A549 (cell line): ENCODE results near the gene F8. TPM values are rescaled to one million over a fixed set of nuclear protein-coding genes. Genes with fewer than 3 reads are reported as not detected.
A peak's percentile ranks its signal among the peaks of the same experiment; 100 is the strongest.

Source experiments
- ATAC-seq, 2 experiments: fragments of 200-7000 bp in 1 of 2; fragments of >200 bp in 1 of 2; cut with Nextera tagmentation in 1 of 2; cut with Tn5 transposase in 1 of 2; 3 replicates each; pipeline versions ENCODE4 v1.8.0 to v1.9.1; 2018 to 2020; ENCODE audit warnings: mild to moderate bottlenecking in 1 of 2, moderate library complexity in 1 of 2
- CTCF ChIA-PET: fragments of 300-600 bp; sonication (Branson Sonifier 250); formaldehyde crosslinking; extraction: SDS; loops from one replicate; lab custom pipeline; 2021; ENCODE audit warnings: antibody characterized with exemption, inconsistent platforms; lab: Yijun Ruan, JAX
- POLR2A ChIA-PET: fragments of 350-600 bp; formaldehyde crosslinking; extraction: SDS; loops from one replicate; lab custom pipeline; 2021; ENCODE audit warnings: antibody characterized with exemption, inconsistent platforms; lab: Yijun Ruan, JAX
- DNase-seq, 2 experiments: peaks; one replicate each; pipeline versions ENCODE4 v3.0.0 to v3.0.0-alpha.2; 2011 to 2016; ENCODE audit warnings: low read depth in 1 of 2, low spot score in 1 of 2
- FAIRE-seq: peaks from 2 replicates; lab custom pipeline; 2011; peaks lifted over from hg19 to GRCh38; lab: Jason Lieb, UNC
- H3K27ac ChIP-seq, 2 experiments: fragments of >200 bp; sonication (Bioruptor Twin); formaldehyde crosslinking; 3 replicates each; pipeline ENCODE4 v1.5.1; 2016 to 2017
- H3K4me1 ChIP-seq: fragments of >200 bp; sonication (Bioruptor Twin); formaldehyde crosslinking; 3 replicates; pipeline ENCODE4 v1.6.1; 2016
- H3K4me2 ChIP-seq: fragments of >200 bp; sonication (Bioruptor Twin); formaldehyde crosslinking; 3 replicates; pipeline ENCODE4 v1.6.1; 2016
- H3K4me3 ChIP-seq: fragments of >200 bp; sonication (Bioruptor Twin); formaldehyde crosslinking; 3 replicates; pipeline ENCODE4 v1.5.1; 2016
- H3K9me3 ChIP-seq: fragments of >200 bp; sonication (Bioruptor Twin); formaldehyde crosslinking; 3 replicates; pipeline ENCODE4 v1.6.1; 2016
- EHF ChIP-seq: fragments of 250-450 bp; sonication (Bioruptor Pico); IDR thresholded peaks from 2 replicates; pipeline ENCODE4 v1.5.0; 2020; ENCODE audit warnings: mild to moderate bottlenecking
- EHMT2 ChIP-seq: fragments of 200-600 bp; sonication (generic); IDR thresholded peaks from 2 replicates; pipeline ENCODE4 v1.6.1; 2016; ENCODE audit warnings: antibody characterized with exemption, low read depth, mild to moderate bottlenecking, moderate library complexity
- GATA3 ChIP-seq: IDR thresholded peaks from 2 replicates; pipeline ENCODE4 v1.6.1; 2012; ENCODE audit warnings: borderline replicate concordance
- HEYL ChIP-seq: fragments of 250-450 bp; sonication (Bioruptor Pico); IDR thresholded peaks from 2 replicates; pipeline ENCODE4 v1.8.0; 2021; ENCODE audit warnings: mild to moderate bottlenecking, moderate library complexity
- HOXA7 ChIP-seq: fragments of 250-450 bp; sonication (Bioruptor Pico); IDR thresholded peaks from 2 replicates; pipeline ENCODE4 v1.5.0; 2020; ENCODE audit warnings: mild to moderate bottlenecking, moderate library complexity
- HOXB13 ChIP-seq: fragments of 250-450 bp; sonication (Bioruptor Pico); IDR thresholded peaks from 2 replicates; pipeline ENCODE4 v1.5.0; 2020; ENCODE audit warnings: low read depth, mild to moderate bottlenecking, moderate library complexity
- JUN ChIP-seq, 2 experiments: fragments of >200 bp; sonication (Bioruptor Twin); formaldehyde crosslinking; IDR thresholded peaks; 2 replicates in 1 of 2; 3 replicates in 1 of 2; pipeline ENCODE4 v1.6.1; 2016 to 2017
- PHF8 ChIP-seq: fragments of 200-600 bp; sonication (generic); IDR thresholded peaks from 2 replicates; pipeline ENCODE4 v1.6.1; 2016; ENCODE audit warnings: low read depth, mild to moderate bottlenecking, antibody characterized with exemption, moderate library complexity, borderline replicate concordance
- RAD21 ChIP-seq, 2 experiments: fragments of >200 bp in 1 of 2; sonication (Bioruptor Twin) in 1 of 2; formaldehyde crosslinking in 1 of 2; IDR thresholded peaks in 1 of 2; conservative IDR thresholded peaks in 1 of 2; 2 replicates in 1 of 2; 3 replicates in 1 of 2; pipeline ENCODE4 v1.6.1; 2012 to 2018; ENCODE audit warnings: inconsistent platforms in 1 of 2
- RNF2 ChIP-seq: fragments of 200-600 bp; sonication (generic); IDR thresholded peaks from 2 replicates; pipeline ENCODE4 v1.6.1; 2016; ENCODE audit warnings: low read depth, mild to moderate bottlenecking, antibody characterized with exemption, moderate library complexity, borderline replicate concordance
- SREBF2 ChIP-seq: fragments of 450-650 bp; IDR thresholded peaks from 2 replicates; pipeline ENCODE4 v1.6.1; 2014; ENCODE audit warnings: mild to moderate bottlenecking, moderate library complexity
- ZC3H11A ChIP-seq: fragments of 450-650 bp; IDR thresholded peaks from 2 replicates; pipeline ENCODE4 v1.6.1; 2014; ENCODE audit warnings: antibody characterized with exemption, mild to moderate bottlenecking
- ZNF302 ChIP-seq: fragments of 250-450 bp; sonication (Bioruptor Pico); IDR thresholded peaks from 2 replicates; pipeline ENCODE4 v1.9.0; 2021; ENCODE audit warnings: inconsistent platforms, mild to moderate bottlenecking, moderate library complexity
- WGBS: methylation state at CpG from one replicate; pipeline ENCODE4 v1.1.6; 2017; ENCODE audit errors: missing lambda C conversion rate; 5-methylcytosine and 5-hydroxymethylcytosine counted together
- polyA plus RNA-seq, 4 experiments: library from polyadenylated mRNA; depleted of rRNA in 3 of 4; stranded (reverse); fragments of >200 nt; fragmentation: RNase III in 1 of 4; extraction: RNeasy Plus Mini Kit Qiagen cat#74134 plus additional on column Dnase treatment in 1 of 4; gene quantifications; 2 replicates in 3 of 4; 3 replicates in 1 of 4; pipeline ENCODE4 v1.2.3, GENCODE V29; 2011 to 2017
- TF ChIP-seq, protein P1 (sequence below): IDR thresholded peaks from 2 replicates; pipeline ENCODE4 v1.6.1; 2012

Gene F8
- polyA plus RNA-seq, 2 of the 4 experiments (the other 2 are of a cell fraction) = 4.3 to 6.9 TPM

- ChIA-PET CTCF (interaction anchor here (0.7 to 1.2 kb wide), 4 partner anchors 17 to 64 kb away, joined by 3 to 4 read pairs (median 3); no protein-coding TSS in a partner anchor), POLR2A (no interaction called here)
- Histone ChIP-seq H3K9me3 (0 out of 3 replicates have a peak, but pooled peaks cover 6% of the 10 kb centered on the region), H3K4me1 (0 out of 3 replicates have a peak, but pooled peaks cover 3% of the 10 kb centered on the region), H3K27ac (no peak overlapping the region), H3K4me3 (no peak overlapping the region), H3K4me2 (no peak overlapping the region)
- FAIRE-seq = peak; percentile 54
- ATAC-seq = no peak
- DNase-seq = no peak
- no peak for TF ChIP-seq HOXB13 (CRISPR knock-in tag)
- 0 out of 2 replicates have a peak, but pooled peaks have one; percentile 6 for TF ChIP-seq ZC3H11A
- 47% methylated on average over 2 of the region's 2 CpGs for WGBS
These were observed 210.0 kb downstream of the F8 start for GRCh38 chrX:154812341-154813101.

- ChIA-PET POLR2A (no interaction called here), CTCF (interaction anchor here (0.6 kb wide), 1 partner anchor 1350 kb away, joined by 4 read pairs; no protein-coding TSS in a partner anchor)
- 0 out of 3 replicates have a peak, but pooled peaks cover under 1% of the 10 kb centered on the region for H3K4me1 ChIP-seq
- 48% methylated on average over 1 of the region's 1 CpG for WGBS
- DNase-seq (no peak), FAIRE-seq (no peak)
- H3K4me3 ChIP-seq = no peak overlapping the region
- H3K9me3 ChIP-seq = 0 out of 3 replicates have a peak, but pooled peaks cover 6% of the 10 kb centered on the region
- no peak overlapping the region for H3K27ac ChIP-seq
- no peak overlapping the region for H3K4me2 ChIP-seq
- no peak for TF ChIP-seq EHF (CRISPR knock-in tag)
- TF ChIP-seq, all 56 proteins: peak for 0
- no peak for ATAC-seq
These were observed 212.4 kb downstream of the F8 start for GRCh38 chrX:154809939-154810665.

DNA sequence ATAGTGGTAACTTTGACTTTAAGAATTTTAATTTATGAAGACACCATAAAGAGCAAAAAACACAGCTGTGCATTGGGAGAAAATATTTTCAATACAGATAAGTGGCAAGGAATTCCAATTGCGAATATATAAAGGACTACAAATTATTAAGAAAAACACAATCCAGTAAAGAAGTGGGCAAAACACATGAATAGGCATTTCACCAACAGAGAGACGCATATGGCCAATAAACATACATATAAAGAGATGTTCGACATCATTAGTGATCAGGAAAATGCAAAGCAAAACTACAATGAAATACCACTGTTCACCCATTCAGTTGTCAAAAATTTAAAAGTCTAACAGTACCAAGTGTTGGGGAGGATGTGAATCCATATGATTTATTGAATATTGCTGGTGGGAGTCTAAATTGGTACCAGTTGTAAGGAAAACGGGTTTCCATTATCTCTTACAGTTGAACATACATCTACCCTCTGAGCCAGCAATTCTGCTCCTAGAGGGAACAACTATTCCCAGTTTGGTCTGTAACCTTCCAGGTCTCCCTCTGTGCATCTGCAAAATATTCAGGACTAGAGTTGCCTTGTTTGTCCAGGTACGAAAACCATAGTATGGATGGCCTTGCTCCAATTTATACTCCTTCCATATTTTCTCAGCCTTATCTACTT lies 215.6 kb downstream of the F8 start:
- TF ChIP-seq GATA3 (no peak), ZNF302 (CRISPR knock-in tag) (no peak), PHF8 (no peak), SREBF2 (no peak), EHMT2 (no peak), RAD21 (conservative IDR thresholded peaks at IDR 0.05 in 1 of 2, IDR thresholded peaks at IDR 0.05 in 1 of 2) (no peak), ZC3H11A (no peak), HOXA7 (CRISPR knock-in tag) (no peak)
- TF ChIP-seq, protein P1, sequence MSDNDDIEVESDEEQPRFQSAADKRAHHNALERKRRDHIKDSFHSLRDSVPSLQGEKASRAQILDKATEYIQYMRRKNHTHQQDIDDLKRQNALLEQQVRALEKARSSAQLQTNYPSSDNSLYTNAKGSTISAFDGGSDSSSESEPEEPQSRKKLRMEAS = no peak
- no peak overlapping the region for H3K27ac ChIP-seq
- no peak overlapping the region for H3K4me2 ChIP-seq
- H3K4me3 ChIP-seq = no peak overlapping the region
- FAIRE-seq = no peak
- H3K4me1 ChIP-seq = peaks cover 6% of the 10 kb centered on the region; the same call in 1 of the 3 replicates
- DNase-seq = no peak
- no peak for ATAC-seq
- 0 out of 3 replicates have a peak, but pooled peaks cover 6% of the 10 kb centered on the region for H3K9me3 ChIP-seq
- POLR2A ChIA-PET = no interaction called here
- WGBS = 67% methylated on average over 5 of the region's 5 CpGs
- CTCF ChIA-PET = interaction anchor here (1.2 to 1.5 kb wide), 2 partner anchors 15 to 56 kb away, joined by 3 read pairs; partner anchors contain the start of gene GAB3

- H3K4me2 ChIP-seq = peak overlapping the region; percentile 88
- peaks cover 11% of the 10 kb centered on the region for H3K4me1 ChIP-seq
- FAIRE-seq (peak; percentile 56), DNase-seq (no peak), ATAC-seq (no peak; a peak in 3 of 6 replicates)
- POLR2A ChIA-PET = interaction anchor here (1.4 kb wide), 1 partner anchor 43 kb away, joined by 8 read pairs; the partner anchor contains the start of gene DKC1
- WGBS = 4% methylated on average over 13 of the region's 13 CpGs
- H3K9me3 ChIP-seq = 0 out of 3 replicates have a peak, but pooled peaks cover 6% of the 10 kb centered on the region
- peak overlapping the region; percentile 59 for H3K4me3 ChIP-seq
- TF ChIP-seq JUN (IDR thresholded peaks at IDR 0.05) = peak in 1 of 2 experiments; percentile 22; a peak in 1 of 5 replicates
- no peak for TF ChIP-seq HEYL (CRISPR knock-in tag)
- peak; percentile 25; the same call in 1 of the 2 replicates for TF ChIP-seq PHF8
- no peak for TF ChIP-seq GATA3
- TF ChIP-seq RNF2 = peak; percentile 83; the same call in 1 of the 2 replicates
- TF ChIP-seq, all 56 proteins: peak for 3
- peak overlapping the region; percentile 66 to 85; a peak in 5 of 6 replicates for H3K27ac ChIP-seq
- CTCF ChIA-PET = interaction anchor here (1.2 to 1.5 kb wide), 2 partner anchors 14 to 55 kb away, joined by 3 read pairs; partner anchors contain the start of gene GAB3
These were observed 216.8 kb downstream of the F8 start for GRCh38 chrX:154805696-154806091.
